Fibroblast of peridontal ligament (primary cell): Measurements from ENCODE around the gene CNTD1.

ENCODE experiments used
- DNase-seq: peaks from one replicate; pipeline ENCODE4 v3.0.0-alpha.2; 2010; ENCODE audit errors: extremely low read depth

Gene CNTD1

GRCh38 chr17:42779304-42779935 is 19.2 kb upstream of the CNTD1 start:
- no peak for DNase-seq

- DNase-seq, result no peak
These were observed 18.5 kb upstream of the CNTD1 start, which contains the start of gene WNK4 for GRCh38 chr17:42779936-42780850. WNK4 (plus strand) TSS chr17:42780610; CDS start chr17:42780699, 89 bp downstream.

DNA sequence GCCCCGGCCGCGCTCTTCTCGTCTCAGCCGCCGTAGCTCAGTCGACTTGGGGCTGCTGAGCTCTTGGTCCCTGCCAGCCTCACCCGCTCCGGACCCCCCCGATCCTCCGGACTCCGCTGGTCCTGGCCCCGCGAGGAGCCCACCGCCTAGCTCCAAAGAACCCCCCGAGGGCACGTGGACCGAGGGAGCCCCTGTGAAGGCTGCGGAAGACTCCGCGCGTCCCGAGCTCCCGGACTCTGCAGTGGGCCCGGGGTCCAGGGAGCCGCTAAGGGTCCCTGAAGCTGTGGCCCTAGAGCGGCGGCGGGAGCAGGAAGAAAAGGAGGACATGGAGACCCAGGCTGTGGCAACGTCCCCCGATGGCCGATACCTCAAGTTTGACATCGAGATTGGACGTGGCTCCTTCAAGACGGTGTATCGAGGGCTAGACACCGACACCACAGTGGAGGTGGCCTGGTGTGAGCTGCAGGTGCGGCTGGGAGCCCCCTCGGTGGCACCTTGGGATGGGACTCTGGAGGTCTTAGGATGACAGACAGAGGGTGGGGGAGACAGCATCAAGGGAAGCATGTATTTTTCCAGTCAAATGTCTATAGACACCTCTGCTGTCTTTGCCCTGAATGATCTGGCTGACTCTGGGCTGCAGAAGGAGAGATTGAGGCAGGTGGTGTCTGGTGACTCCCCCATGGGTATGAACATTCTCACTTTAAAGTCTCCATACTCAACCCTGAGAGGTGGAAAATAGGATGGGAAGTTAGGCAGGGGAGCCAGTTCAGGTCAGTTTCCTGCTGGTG is 17.6 kb upstream of the CNTD1 start:
- no peak for DNase-seq

DNA sequence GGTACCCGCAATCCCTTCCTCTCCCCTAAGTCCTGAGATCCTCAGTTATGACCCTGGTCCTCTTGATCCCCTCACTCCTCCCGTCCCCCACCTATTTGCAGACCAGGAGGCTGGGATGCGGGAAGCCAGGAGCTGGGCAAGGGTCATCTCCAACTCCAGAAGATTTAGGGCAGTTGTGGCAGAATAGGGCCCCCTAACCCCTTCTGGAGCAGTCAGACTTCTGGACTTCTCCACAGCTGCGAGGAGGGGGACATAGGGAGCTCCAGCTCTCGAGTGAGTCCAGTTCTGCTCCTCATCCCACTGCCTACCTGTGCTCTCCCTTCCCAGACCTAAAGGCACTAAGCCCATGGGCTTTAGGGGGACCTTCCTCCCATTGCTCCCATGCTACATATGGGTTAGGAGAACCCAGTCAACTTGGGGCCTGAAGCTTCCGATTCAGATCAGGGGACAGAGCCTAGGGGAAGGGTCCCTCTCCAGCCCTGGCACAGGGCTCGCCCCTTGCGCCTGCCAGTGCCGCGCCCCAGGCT is 17.0 kb upstream of the CNTD1 start:
- DNase-seq, result no peak

DNA sequence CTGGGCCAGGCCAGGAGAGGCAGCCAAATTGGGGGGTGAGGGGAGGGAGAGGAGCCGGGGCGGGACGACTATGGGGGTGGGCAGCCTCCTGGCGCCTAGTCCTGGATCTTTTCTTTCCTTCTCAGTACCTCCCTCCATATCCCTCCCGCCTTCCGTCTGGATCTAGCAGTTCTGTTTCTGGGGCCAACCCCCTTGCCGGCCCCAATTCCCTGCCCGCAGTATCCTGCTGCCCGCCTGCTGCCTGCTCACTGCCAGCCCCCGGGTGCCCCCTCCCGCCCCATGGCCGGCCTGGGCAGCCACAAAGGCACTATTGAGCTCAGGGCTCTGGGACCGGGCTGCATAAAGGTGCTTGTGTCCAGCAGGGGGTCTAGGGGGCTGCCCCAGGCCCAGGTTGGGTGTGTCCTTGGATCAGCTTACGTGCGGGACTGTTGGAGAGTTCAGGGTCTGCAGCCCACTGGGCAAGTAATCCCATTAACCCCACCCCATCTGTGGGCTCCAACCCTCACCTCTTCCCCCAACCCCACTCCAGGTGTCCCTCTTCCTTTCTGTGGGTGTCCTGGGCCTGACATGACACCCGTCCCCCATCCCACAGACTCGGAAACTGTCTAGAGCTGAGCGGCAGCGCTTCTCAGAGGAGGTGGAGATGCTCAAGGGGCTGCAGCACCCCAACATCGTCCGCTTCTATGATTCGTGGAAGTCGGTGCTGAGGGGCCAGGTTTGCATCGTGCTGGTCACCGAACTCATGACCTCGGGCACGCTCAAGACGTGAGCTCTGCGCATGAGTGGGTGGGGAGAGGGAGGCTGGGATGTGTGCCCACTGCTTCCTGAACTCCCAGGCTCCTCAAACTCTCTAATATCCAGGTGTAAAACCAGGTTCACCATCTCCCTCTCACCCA is 16.2 kb upstream of the CNTD1 start:
- DNase-seq, result no peak

GRCh38 chr17:42783062-42783790 is 15.4 kb upstream of the CNTD1 start:
- no peak for DNase-seq

DNA sequence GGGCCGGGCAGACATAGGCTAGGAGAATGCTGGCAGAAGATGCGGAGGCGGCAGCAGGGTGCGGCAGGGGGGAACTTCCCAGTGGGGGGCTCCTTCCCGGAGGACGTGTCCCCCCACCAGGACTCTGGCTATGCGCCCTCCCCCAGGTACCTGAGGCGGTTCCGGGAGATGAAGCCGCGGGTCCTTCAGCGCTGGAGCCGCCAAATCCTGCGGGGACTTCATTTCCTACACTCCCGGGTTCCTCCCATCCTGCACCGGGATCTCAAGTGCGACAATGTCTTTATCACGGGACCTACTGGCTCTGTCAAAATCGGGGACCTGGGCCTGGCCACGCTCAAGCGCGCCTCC is 14.9 kb upstream of the CNTD1 start:
- DNase-seq, result no peak

- no peak for DNase-seq
These were observed 14.3 kb upstream of the CNTD1 start for GRCh38 chr17:42784409-42784808.

DNA sequence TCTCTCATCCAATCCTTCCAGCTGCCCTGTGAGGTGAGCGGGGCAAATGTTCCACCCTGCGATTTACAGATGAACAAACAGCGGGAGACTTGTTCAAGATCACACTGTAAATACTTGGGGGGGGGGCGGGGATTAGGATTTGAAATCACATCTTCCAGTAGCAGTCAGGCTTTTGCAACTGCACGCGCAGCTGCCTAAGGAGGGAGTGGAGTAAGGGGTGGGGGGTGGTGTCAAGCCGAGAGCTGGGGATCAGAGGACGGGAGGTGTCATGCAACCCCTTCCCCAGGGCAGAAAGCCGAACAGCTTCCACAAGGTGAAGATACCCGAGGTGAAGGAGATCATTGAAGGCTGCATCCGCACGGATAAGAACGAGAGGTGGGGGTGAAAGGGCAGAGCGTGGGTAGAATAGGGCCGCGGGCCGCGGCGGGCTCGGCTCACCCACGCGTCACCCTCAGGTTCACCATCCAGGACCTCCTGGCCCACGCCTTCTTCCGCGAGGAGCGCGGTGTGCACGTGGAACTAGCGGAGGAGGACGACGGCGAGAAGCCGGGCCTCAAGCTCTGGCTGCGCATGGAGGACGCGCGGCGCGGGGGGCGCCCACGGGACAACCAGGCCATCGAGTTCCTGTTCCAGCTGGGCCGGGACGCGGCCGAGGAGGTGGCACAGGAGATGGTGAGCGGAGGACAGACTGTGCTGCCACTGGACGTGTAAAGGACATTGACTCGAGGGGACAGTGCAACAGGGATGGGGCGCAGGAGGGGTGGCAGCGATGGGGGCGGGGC is 13.7 kb upstream of the CNTD1 start:
- no peak for DNase-seq

GRCh38 chr17:42787266-42787665 is 11.4 kb upstream of the CNTD1 start:
- DNase-seq, result no peak

GRCh38 chr17:42791948-42792347 is 6.7 kb upstream of the CNTD1 start:
- DNase-seq, result no peak

GRCh38 chr17:42792545-42792944 is 6.1 kb upstream of the CNTD1 start:
- no peak for DNase-seq

DNA sequence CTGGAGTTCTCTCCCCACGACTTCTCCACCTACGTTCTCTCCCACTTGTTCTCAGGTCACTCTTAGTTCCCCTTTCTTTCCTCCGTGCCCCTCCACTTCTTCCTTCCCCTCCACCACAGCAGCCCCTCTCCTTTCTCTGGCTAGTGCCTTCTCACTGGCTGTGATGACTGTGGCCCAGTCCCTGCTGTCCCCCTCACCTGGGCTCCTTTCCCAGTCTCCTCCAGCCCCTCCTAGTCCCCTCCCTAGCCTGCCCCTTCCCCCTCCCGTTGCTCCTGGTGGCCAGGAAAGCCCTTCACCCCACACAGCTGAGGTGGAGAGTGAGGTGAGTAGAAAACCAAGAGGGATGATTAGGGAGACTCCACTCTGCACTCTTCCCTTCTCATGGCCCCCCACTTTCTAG is 3.6 kb upstream of the CNTD1 start:
- DNase-seq, result no peak

DNA sequence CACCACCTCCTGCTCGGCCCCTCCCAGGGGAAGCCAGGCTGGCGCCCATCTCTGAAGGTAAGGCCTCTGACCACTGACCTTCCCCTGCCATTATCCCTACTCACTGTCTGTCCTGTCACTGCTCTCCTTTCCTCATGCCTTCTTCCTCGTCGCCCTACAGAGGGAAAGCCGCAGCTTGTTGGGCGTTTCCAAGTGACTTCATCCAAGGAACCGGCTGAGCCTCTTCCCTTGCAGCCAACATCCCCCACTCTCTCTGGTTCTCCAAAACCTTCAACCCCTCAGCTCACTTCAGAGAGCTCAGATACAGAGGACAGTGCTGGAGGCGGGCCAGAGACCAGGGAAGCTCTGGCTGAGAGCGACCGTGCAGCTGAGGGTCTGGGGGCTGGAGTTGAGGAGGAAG is 3.2 kb upstream of the CNTD1 start:
- no peak for DNase-seq

DNA sequence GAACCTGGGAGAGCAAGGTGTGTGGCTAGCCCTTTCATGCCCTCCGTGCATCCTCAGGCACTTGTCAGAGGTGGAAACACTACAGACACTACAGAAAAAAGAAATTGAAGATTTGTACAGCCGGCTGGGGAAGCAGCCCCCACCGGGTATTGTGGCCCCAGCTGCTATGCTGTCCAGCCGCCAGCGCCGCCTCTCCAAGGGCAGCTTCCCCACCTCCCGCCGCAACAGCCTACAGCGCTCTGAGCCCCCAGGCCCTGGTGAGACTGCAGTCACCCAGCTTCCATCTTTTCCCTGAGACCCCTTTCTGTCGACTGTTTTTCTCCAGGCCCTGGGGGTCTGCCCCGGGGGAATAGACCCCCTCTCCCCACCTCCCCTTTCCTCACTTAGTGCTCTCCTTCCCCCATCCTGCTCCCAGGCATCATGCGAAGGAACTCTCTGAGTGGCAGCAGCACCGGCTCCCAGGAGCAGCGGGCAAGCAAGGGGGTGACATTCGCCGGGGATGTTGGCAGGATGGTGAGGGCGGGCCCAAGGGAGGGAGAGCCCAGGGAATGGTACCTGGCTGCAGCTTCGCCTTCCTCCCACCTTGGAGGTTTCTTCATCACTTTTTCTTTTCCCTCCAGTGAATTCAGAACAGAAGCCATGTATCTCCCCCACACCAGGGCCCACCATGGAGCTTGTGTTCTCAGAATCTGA is 2.4 kb upstream of the CNTD1 start:
- DNase-seq, result no peak

DNA sequence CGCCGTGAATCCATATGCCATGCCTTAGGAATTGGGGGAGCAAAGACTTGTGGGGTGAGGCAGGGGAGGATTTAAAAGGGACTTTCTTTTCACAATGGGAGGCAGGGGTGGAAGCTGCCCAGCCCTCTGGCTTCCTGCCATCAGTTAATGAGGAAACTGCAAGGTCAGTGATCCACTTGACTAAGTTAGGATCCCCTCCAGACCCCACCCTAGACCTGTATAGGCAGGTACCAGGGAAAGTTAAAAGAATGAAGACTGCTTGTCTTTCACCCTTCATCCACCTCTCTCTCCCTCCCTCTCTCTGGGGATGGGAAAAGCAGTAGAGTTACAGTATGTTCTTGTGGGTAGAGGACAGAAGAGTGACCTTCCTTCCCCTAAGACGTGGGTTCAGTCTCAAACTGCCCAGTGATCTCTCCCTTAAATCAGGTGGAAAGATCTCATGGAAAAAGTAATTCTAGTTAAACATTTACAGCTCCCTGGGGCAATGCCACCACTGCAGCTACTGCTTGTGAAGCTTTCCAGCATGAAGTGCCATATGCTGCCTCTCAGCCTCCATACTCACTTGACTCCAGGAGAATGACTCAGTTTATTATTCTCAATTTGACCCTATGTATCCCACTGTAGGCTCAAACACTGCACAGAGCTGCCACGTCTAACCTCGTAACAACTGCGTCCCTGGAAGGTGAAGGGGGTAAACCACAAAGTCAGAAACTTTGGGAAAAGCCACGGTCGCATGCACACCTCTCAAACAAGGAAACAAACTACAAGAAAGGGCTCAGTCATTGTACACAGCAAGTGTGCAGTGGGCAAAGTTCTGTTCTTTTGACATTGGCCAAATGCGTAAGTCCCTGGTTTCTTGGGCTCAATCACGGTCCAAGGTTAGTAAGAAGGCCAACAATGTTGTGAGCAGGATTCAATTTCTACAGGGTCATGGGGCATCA is 1.3 kb upstream of the CNTD1 start:
- no peak for DNase-seq

- no peak for DNase-seq
These were observed 664 bp upstream of the CNTD1 start for GRCh38 chr17:42798011-42798382.
